Measurements from ENCODE around the gene SPRED2.
A peak's percentile ranks its signal among the peaks of the same experiment; 100 is the strongest.

Gene SPRED2

GRCh38 chr2:65437392-65438135 is 5.2 kb upstream of the SPRED2 start:
- TF ChIP-seq FOXP2 (optimal IDR thresholded peaks at IDR 0.05; ENCODE audit: borderline replicate concordance, extremely low read depth, extremely low read length, insufficient read depth), result no peak
- TF ChIP-seq POLR2AphosphoS5 (IDR thresholded peaks at IDR 0.05; ENCODE audit: low read depth, low read length), result no peak
- no peak for TF ChIP-seq REST (IDR thresholded peaks at IDR 0.05; ENCODE audit: insufficient read depth in 1 of 2, low read depth in 2 of 2, low read length in 2 of 2)
- TF ChIP-seq TAF1 (IDR thresholded peaks at IDR 0.05; ENCODE audit: borderline replicate concordance, insufficient read depth, low read length), result no peak
- TF ChIP-seq SIN3A (IDR thresholded peaks at IDR 0.05; ENCODE audit: borderline replicate concordance, insufficient read depth, low read length), result no peak

DNA sequence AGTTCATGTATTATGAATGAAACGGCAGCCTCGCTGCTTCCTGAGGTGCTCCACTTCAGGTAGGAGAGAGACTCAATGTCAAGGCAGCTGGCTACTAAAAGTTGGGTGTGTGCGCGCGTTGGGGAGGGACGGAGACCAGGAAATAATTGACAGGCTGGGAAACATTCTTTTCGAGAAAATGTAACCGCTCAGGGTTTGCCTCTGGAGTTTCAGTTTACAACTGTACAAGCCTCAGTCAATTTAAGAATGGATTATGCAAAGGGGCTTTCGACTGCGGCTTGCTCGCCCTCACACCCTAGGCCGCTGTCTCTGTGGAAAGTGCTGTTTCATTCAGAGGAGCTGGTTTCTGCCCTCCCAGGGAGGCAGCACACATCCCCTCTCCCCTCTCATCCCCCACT is 4.4 kb upstream of the SPRED2 start:
- no peak for TF ChIP-seq REST (IDR thresholded peaks at IDR 0.05; ENCODE audit: insufficient read depth in 1 of 2, low read depth in 2 of 2, low read length in 2 of 2)
- no peak for TF ChIP-seq SIN3A (IDR thresholded peaks at IDR 0.05; ENCODE audit: borderline replicate concordance, insufficient read depth, low read length)
- TF ChIP-seq TAF1 (IDR thresholded peaks at IDR 0.05; ENCODE audit: borderline replicate concordance, insufficient read depth, low read length), result no peak
- no peak for TF ChIP-seq POLR2AphosphoS5 (IDR thresholded peaks at IDR 0.05; ENCODE audit: low read depth, low read length)
- TF ChIP-seq FOXP2 (optimal IDR thresholded peaks at IDR 0.05; ENCODE audit: borderline replicate concordance, extremely low read depth, extremely low read length, insufficient read depth), result no peak

DNA sequence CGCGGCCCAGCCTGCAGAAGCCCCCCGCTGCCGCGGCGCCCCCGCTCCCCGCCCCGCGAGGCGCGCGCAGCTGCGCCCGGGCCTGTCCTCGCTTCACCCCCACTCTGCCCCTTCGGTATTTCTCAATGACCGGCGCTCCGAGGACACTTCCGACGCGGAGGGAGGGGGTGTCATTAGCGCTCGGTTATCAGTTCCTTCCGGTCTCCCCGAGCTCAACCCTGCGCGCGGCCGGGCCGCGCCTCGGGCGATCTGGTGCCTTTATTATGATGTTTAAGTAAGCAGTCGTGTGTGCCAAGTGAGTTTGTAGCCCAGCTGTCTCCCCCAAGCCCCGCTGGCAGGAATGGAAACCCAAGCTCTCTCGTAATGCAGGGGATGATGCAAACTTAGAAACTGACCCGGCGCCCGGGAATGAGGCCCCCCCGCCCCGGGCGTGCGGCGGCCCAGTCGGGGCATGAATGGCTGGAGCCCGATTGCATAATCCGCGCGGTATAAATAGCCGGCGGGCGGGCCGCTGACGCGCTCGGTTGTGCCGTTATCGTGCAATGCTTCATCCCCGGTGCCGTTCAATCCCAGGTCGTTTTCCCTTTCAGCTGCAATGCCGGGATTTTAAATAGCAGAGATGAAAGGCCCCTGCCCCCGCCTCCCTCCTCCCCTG is 3.9 kb upstream of the SPRED2 start:
- TF ChIP-seq SIN3A (IDR thresholded peaks at IDR 0.05; ENCODE audit: borderline replicate concordance, insufficient read depth, low read length) (peak; percentile 46; the same call in 1 of the 2 replicates), FOXP2 (optimal IDR thresholded peaks at IDR 0.05; ENCODE audit: borderline replicate concordance, extremely low read depth, extremely low read length, insufficient read depth) (no peak), TAF1 (IDR thresholded peaks at IDR 0.05; ENCODE audit: borderline replicate concordance, insufficient read depth, low read length) (peak; percentile 19; the same call in 1 of the 2 replicates), POLR2AphosphoS5 (IDR thresholded peaks at IDR 0.05; ENCODE audit: low read depth, low read length) (0 out of 2 replicates have a peak, but pooled peaks have one; percentile 41), REST (IDR thresholded peaks at IDR 0.05; ENCODE audit: insufficient read depth in 1 of 2, low read depth in 2 of 2, low read length in 2 of 2) (peak in 1 of 2 experiments; percentile 63; a peak in 1 of 4 replicates)

GRCh38 chr2:65435625-65436168 is 3.3 kb upstream of the SPRED2 start:
- TF ChIP-seq TAF1 (IDR thresholded peaks at IDR 0.05; ENCODE audit: borderline replicate concordance, insufficient read depth, low read length) (peak; percentile 71; the same call in 1 of the 2 replicates), REST (IDR thresholded peaks at IDR 0.05; ENCODE audit: insufficient read depth in 1 of 2, low read depth in 2 of 2, low read length in 2 of 2) (no peak), SIN3A (IDR thresholded peaks at IDR 0.05; ENCODE audit: borderline replicate concordance, insufficient read depth, low read length) (peak; percentile 30; the same call in 1 of the 2 replicates), POLR2AphosphoS5 (IDR thresholded peaks at IDR 0.05; ENCODE audit: low read depth, low read length) (peak; percentile 53; the same call in 1 of the 2 replicates), FOXP2 (optimal IDR thresholded peaks at IDR 0.05; ENCODE audit: borderline replicate concordance, extremely low read depth, extremely low read length, insufficient read depth) (no peak)

Data from PFSK-1 (cell line).